Glomerular endothelial cell (primary cell): ENCODE measurements around the gene H6PD. TPM values are rescaled to one million over a fixed set of nuclear protein-coding genes. Genes with fewer than 3 reads are reported as not detected.

Experiments used
- DNase-seq: peaks from one replicate; pipeline ENCODE4 v3.0.0-alpha.2; 2011; ENCODE audit warnings: low read depth, low spot score; ENCODE audit errors: extremely low read depth
- total RNA-seq: library from RNA; depleted of rRNA; stranded (reverse); fragments of >200 nt; gene quantifications from 2 replicates; pipeline ENCODE4 v1.2.3, GENCODE V29; 2015

The H6PD gene
- total RNA-seq, 1 donor from 2014 or later, result 54.3 TPM

DNA sequence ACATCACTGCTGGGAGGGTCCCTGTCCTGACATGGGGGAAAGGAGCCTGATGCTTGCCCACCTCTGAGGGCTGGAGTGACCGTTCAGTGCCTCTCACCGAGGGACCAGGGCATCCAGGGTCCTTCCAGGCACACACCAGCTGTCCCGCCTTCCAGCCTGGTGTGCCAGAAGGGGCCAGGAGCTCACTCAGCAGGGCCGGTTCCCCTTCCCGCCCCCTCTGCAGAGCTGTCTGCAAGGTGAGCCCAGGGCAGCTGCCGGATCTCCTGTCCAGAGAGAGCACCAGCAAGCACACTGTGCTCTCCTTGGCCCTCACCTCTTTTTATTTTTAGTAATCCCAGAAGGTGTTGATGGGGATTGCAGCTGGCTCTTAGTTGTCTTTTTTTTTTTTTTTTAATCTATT lies 16.9 kb downstream of the H6PD start:
- DNase-seq, result no peak

DNA sequence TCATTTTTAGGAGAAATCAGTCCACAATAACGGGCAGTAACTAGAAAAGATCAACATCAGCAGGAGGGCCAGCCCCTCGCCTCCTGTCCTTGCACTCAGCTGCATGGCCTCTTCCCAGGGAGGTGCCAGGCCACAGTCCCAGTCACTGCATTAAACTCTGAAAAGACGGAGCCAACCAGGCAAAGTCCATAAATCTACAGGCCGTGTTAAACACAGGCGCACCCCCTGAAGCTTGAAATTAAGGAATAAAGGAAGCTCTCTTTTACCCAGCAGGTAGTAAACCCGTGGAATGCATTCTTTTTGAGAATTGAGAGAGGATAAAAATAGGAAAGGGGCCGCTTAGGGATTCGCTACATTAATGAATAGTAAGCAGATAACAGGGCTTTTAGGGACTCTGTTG lies 18.4 kb downstream of the H6PD start:
- DNase-seq, result no peak

DNA sequence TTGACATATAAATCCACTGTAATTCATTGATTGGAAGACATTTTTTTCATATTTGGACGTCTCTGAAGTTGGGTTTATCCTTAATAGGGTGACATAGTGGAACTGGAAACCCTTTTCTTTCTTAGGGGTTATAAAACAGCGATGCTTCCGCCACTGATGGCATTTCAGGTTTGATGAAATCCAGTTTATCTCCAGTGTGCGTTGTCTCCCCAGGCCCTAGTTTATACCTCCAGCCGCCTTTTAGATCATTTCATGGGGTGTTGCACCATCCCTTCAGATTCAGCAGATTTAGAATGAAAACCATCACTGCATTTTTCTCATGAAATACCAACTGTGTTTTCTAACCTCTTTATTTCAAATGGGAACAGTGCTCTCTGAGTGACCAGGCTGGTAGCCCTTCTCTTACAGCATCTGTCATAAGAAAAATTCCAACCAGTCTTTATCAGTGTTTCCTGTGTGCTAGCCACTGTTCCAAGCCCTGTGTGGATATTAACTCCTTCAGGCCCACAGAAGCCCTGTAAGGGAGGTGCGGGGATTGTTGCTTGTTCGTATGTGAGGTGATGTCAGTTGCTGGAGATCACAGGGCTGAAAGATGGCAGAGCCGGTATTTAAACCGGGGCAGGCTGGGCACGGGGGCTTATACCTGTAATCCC lies 19.0 kb downstream of the H6PD start:
- DNase-seq, result no peak

DNA sequence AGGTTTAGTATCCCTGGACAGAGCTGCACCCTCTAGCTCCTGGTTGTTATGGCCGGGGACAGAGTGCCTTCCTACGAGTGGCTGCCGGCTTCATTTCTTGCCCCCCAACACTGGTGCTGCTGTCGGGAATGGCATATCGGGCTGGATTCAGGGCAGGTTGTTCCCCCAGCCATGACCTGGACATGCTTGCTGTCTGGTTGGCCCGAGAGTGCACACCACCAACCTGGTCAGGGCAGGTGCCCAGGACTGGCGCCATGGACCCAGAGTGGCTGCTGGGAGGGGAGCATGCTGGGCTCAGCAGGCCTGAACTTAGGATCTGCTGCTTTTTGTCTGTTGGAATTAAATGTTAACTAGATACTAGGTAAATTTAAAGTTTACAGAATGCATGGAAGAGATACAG lies 21.8 kb downstream of the H6PD start:
- DNase-seq, result no peak

DNA sequence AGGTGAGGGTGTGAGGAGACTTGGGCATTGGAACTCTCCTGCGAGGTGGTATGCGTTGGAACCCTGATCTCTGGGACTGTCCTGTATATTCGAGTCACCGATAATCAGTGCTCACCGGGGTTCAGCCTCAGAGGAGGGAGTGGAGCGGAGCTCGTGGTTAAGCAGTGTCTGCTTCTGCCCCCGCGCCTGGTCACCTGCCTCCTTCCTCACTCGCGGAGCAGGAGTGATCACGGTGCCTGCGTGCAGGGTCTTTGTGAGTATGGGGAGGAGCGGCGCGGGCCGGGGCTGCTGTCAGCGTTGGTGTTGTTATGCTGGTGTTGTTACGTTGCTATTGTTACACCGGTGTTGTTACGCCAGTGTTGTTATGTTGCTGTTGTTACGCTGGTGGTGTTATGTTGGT lies 23.3 kb downstream of the H6PD start:
- DNase-seq, result no peak

DNA sequence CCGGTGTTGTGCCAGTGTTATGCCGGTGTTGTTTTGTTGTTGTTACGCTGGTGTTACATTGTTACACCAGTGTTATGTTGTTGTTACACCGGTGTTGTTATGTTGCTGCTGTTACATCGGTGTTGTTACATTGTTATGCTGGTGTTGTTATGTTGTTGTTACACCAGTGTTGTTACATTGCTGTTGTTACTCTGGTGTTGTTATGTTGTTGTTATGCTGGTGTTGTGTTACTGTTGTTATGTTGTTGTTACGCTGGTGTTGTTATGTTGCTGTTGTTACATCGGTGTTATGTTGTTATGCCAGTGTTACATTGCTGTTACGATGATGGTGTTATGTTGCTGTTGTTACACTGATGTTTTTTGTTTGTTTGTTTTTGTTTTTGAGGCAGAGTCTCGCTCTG lies 24.1 kb downstream of the H6PD start:
- no peak for DNase-seq

DNA sequence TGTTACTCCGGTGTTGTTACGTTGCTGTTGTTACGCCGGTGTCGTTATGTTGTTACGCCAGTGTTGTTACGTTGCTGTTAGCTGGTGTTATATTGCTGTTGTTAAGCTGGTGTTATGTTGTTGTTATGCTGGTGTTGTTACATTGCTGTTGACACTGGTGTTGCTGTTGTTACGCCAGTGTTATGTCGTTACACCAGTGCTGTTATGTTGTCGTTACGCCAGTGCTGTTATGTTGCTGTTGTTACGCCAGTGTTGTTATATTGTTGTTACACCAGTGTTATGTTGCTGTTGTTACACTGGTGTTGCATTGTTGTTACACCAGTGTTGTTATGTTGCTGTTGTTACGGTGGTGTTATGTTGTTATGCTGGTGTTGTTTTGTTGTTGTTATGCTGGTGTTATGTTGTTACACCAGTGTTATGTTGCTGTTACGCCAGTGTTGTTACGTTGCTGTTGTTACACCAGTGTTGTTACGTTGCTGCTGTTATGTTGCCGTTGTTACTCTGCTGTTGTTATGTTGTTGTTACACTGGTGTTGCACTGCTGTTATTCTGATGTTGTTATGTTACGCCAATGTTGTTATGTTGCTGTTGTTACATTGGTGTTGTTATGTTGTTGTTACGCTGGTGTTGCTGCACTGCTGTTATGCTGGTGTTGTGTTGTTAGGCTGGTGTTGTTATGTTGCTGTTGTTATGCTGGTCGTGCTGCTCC lies 25.6 kb downstream of the H6PD start:
- no peak for DNase-seq

DNA sequence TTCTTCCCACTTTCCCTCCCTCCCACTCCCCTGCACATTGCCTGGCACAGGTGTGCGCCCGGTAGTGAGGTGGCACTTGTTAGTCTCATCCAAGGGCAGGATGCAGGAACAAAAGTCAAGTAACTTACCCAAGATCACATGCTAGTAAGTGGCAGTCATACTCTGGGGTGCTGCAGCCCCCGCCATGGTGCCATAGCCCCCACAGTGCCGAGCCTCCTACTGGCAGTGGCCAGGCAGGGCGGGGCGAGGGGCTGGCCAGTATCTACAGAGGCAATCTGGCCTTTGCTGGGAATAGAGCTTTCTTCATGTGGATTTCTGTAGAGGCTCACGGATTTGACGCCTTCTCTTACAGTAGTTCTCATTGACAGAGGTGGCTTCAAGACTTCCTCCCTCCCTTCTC lies 26.9 kb downstream of the H6PD start:
- DNase-seq, result no peak

DNA sequence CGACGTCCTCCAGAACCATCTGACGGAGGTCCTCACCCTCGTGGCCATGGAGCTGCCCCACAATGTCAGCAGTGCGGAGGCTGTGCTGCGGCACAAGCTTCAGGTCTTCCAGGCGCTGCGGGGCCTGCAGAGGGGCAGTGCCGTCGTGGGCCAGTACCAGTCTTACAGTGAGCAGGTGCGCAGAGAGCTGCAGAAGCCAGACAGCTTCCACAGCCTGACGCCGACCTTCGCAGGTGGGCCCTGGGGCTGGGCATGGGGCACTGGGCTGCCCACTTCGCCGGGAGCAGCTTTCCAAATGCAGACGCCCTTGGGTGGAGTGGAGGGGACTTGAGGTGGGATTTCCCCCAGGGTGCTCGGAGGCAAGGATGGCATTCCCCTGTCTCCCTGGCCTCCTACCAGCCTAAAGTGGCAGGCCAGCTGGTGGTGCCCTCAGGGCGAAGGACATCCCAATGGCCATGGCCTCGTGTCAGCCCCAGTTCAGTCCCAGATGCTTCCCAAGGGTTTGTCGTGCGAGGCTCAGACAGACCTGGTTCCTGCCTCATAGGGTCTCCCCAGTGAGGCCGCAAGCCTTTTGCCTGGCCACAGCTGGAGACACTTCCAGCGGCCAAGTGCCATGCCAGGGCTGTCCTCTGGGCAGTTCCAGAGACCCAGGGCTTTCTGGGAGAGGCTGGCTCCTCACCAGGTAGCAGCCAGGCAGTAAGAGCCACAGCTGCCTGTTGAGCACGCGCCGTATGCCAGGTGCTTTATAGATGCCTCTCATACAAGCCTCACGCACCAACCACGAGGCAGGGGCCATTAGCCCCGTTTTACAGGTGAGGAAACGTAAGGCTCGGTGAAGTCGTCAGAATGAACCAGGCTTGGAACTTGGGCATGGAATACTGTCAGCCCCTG lies 27.8 kb downstream of the H6PD start:
- DNase-seq, result no peak

DNA sequence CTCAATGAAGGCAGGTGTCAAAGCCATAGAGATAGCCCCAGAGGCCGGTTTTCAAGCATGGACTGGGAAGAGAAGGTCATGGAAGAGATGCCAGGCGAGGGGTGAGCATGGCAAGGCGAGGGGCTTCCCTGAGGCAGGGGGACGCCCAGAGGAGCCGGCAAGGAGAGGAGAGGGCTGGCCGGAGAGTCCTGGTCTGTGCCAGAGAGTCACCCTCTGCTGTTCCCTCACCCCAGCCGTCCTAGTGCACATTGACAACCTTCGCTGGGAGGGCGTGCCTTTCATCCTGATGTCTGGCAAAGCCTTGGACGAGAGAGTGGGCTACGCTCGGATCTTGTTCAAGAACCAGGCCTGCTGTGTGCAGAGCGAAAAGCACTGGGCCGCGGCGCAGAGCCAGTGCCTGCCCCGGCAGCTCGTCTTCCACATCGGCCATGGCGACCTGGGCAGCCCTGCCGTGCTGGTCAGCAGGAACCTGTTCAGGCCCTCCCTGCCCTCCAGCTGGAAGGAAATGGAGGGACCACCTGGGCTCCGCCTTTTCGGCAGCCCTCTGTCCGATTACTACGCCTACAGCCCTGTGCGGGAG lies 28.8 kb downstream of the H6PD start:
- DNase-seq, result no peak

DNA sequence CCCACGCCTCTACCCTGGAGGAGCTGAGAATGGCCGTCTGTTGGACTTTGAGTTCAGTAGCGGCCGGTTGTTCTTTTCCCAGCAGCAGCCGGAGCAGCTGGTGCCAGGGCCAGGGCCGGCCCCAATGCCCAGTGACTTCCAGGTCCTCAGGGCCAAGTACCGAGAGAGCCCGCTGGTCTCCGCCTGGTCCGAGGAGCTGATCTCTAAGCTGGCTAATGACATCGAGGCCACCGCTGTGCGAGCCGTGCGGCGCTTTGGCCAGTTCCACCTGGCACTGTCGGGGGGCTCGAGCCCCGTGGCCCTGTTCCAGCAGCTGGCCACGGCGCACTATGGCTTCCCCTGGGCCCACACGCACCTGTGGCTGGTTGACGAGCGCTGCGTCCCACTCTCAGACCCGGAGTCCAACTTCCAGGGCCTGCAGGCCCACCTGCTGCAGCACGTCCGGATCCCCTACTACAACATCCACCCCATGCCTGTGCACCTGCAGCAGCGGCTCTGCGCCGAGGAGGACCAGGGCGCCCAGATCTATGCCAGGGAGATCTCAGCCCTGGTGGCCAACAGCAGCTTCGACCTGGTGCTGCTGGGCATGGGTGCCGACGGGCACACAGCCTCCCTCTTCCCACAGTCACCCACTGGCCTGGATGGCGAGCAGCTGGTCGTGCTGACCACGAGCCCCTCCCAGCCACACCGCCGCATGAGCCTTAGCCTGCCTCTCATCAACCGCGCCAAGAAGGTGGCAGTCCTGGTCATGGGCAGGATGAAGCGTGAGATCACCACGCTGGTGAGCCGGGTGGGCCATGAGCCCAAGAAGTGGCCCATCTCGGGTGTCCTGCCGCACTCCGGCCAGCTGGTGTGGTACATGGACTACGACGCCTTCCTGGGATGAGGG lies 29.7 kb downstream of the H6PD start:
- DNase-seq, result no peak

DNA sequence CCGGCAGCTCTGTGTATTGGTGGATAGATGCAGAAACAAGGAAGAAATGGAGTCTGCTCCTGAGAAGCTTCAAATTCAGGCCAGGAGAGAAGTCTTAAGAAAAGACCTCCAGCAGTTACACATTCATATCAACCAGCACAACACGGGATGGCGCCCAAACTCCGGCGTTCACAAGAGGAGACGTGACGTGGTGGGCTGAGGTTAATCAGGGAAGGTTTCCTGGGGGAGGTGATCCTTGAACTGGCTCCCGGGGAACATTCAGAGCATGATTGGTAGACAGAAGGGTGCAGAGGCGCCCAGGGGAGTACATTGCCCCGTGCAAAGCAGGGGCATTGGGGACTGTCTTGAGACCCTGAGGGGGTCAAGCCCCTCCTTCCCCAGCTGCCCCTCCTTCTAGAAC lies 30.5 kb downstream of the H6PD start:
- DNase-seq, result no peak

DNA sequence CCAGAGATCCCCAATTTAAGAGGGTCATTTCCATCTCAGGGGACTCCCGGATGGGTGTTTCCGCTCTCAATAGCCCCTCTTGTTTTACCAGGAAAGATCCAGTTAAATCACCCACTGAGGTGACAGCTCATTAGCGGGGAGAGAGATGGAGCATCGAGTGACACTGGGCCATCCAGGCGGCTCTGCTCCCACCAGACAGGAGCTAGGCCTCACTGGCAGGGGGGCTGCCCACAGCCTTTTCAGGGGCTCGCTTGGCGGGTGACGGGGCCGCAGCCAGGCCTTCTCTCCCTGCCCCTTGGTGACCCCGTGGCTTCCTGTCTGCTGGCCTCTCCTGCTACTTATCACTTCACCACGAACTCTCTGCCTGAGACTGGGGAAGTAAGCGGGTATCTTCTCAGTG lies 31.4 kb downstream of the H6PD start:
- DNase-seq, result no peak

DNA sequence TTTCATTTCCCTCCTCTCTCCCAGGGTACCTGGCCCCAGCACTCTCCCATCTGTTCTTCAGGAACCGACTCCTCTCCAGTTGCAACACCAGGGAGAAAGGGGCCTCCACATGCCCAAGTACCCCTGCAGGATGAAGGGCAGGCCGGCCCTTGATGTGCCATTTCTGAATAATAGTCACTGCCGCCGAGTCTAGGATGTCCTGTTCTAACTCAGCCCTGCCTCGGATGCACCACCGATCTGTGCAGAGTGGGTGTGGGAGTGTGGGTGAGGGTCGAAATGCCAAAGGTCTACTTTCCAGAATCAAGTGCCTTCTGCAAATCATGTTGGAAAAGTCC lies 32.7 kb downstream of the H6PD start:
- no peak for DNase-seq

DNA sequence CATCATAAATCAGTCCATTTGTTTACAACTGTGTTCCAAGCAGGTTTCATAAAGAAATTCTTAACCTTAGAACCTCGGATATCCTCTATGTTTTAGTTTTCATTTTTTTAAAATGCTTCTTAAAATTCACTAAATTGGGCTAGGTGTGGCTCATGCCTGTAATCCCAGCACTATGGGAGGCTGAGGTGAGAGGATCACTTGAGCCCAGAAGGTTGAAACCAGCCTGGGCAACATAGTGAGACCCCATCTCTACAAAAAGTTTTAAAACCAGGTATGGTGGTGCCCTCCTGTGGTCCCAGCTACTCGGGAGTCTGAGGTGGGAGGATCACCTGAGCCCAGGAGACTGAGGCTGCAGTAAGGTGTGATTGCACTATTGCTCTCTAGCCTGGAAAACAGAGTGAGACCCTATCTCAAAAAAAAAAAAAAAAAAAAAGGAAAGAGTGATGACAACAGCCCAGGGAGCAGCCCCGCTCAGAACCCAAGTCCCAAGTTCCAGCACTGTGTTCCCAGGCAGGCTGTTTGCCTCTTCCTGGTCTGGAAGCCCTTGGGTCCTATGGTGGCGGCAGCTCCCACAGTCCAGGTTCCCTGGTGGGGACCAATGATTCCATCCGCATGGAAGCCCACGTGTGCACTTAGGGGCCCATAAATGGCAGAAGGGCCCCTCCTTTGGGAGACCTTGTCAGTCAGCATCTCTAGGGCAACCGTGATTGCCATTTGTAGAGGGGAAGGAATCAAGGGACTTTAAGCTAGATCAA lies 33.4 kb downstream of the H6PD start:
- DNase-seq, result no peak

DNA sequence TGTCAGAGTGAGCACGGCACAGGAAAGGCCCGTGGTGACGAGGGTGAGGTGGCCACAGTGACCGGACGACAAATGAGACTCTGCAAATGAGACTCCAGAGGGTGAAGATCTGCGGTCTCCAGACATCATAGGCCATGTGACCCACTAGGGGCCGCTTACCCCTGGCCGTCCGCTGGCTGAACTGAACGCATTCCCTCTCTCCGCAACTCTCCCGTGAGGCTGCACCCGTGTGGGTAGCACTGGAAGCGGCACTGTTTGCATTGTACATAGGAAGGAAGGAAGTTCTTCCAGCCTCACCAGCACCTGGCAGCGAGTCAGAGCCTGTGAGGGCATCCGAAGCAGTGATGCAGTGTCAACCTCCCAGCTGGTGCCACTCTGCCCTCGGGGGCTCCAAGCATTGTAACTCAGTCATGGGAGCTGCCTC lies 34.5 kb downstream of the H6PD start:
- DNase-seq, result no peak

DNA sequence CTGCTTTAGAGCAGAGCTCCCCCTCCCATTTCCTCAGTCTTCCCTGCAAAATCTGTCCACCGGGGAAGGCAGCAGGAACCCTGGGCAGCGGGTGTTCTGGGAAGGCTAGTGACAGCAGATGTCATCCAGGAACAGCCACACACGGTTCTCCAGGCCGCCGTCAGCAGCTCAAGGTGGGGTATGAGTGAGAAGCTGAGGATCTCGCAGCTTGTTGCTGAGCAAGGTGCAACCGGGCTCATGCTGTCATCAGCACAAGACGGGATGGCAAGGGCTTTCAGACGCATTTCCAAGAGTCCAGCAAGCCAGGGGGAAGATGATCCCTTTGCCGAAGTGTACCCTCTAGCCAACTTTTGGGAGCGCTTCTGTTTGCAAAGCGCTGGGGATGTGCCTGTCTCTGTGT lies 35.1 kb downstream of the H6PD start:
- no peak for DNase-seq

DNA sequence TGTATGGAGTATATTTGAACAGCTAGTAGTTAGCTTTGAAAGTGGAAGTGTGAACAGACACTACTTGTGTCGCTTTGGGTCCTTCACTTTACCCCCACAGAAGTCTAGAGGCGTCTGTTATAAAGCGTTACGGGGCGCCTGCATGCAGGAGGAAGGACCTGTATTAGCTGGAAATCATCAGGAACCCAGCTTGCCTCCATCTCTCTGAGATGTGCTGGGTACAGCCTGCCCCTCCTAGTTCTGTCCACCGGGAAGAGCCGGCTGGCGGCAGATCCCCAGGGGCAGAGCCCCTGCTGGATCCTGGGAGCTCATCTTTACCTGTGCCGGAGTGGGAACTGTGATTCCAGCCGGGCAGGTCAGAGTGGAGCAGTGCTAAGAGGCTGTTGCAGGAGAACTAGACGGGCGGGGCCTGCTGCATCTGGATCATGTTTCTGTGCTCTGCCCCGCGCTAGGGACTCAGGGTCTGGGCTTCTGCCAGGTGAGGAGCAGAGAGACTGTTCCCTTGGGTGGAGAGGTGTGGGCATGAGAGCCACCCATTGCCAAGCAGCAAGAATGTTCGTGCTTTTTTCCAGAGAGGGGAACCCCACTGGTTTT lies 35.8 kb downstream of the H6PD start:
- DNase-seq, result no peak

DNA sequence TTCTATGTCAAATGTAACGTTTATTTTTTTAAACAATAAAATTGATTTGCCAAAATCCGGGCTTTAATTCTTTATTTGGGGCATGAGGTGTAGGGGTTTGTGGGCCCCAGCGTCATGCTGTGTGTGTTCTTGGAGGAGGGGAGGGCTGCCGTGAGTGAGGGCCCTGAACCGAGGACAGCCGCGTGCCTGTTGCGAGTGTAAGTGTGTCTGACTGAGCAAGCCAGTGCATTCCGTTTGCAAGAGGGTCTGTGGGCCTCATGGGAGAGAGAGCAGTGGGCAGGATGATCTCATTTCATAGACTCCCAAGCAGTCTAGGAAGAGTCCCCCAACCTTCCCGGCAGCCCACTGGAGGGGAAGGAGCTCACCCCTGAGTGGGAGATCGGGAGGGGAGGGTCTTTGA lies 36.7 kb downstream of the H6PD start:
- no peak for DNase-seq
